ENCODE results near the gene PRTFDC1. TPM values are rescaled to one million over a fixed set of nuclear protein-coding genes. Genes with fewer than 3 reads are reported as not detected.

PRTFDC1 gene
- total and polyA plus RNA-seq, 2 of the 13 experiments (the other 11 are each of a cell fraction or from before 2014, with no cell fraction given), result not detected

DNA sequence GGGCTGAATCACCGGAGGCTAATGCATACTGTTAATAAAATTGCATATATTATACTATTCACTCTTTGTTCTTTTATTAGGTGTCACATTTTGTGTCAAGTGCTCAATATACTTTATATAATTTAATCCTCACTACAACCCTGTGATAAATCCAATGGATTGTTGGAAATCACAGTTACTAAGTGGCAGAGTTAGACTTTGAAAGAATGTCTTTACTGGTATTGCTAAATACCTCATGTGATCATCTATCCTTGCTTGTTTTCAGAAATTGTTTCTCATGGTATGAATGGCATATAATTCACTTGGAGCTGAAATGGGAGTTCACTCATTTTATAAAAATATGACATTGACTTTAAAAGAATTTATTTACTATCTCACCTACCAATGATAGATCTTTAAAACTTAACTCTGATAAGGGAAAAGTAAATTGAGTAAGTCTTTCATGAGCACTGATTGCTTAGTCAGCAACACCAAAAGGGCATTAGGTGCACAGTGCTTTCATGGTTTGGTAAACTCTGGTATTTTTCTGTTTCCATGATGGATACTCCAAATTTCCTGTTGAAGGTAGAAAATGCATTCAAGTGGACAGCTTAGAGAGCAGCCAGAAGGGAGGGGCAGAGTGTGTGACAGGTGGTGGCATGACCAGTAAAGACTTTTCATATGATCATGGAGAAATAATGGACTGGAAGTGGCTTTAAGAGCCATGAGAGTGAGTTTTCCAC lies 41.0 kb upstream of the PRTFDC1 start:
- Histone ChIP-seq H3K4me3 (replicated peaks in 1 of 3; ENCODE audit: insufficient read depth in 1 of 3, low read depth in 2 of 3, low read length in 3 of 3) (no peak overlapping the region), H3K36me3 (replicated peaks in 1 of 2; ENCODE audit: control insufficient read depth in 1 of 2, insufficient read depth in 2 of 2, low read length in 2 of 2) (no peaks in the 10 kb centered on the region), H3K9me3 (ENCODE audit: low read length) (no peaks in the 10 kb centered on the region), H3K9ac (ENCODE audit: insufficient read depth, low read depth, low read length) (no peak overlapping the region), H3K4me1 (ENCODE audit: insufficient read depth, low read length) (no peaks in the 10 kb centered on the region), H3K79me2 (ENCODE audit: insufficient read depth, low read length) (no peaks in the 10 kb centered on the region), H3K27ac (ENCODE audit: extremely low read length, insufficient read depth, low read length) (no peak overlapping the region), H2AFZ (ENCODE audit: low read length) (no peak overlapping the region), H4K20me1 (ENCODE audit: insufficient read depth, low read length) (no peaks in the 10 kb centered on the region), H3K27me3 (ENCODE audit: control insufficient read depth in 1 of 2, insufficient read depth in 2 of 2, low read length in 2 of 2) (peaks cover 0 to 1% of the 10 kb centered on the region in 2 experiments; a peak in 3 of 5 replicates), H3K4me2 (ENCODE audit: low read depth, low read length) (no peak overlapping the region)
- FAIRE-seq, result no peak
- ChIA-PET POLR2A (no interaction called here), CTCF (ENCODE audit: low intra/inter-chr PET ratio, low total read pairs) (no interaction called here)
- intact Hi-C loops (cut with micrococcal nuclease; ENCODE audit: unreplicated experiment) (loop anchor here (5.0 kb wide), 1 partner anchor 351 kb away; no protein-coding TSS in a partner anchor), in situ Hi-C loops (cut with HindIII; ENCODE audit: extremely low pct_ligation_motif_present, low pct_unique_long_range_greater_than_20kb) (loop anchor here (25.0 kb wide), 1 partner anchor 356 kb away; no protein-coding TSS in a partner anchor)
- no peak for ATAC-seq
- no peak for DNase-seq (ENCODE audit: low spot score)
- no peak for TF ChIP-seq ZNF230 (CRISPR knock-in tag; IDR thresholded peaks at IDR 0.05)
- peak; percentile 71 for TF ChIP-seq MAFF (IDR thresholded peaks at IDR 0.05; ENCODE audit: low read depth, low read length)
- peak; percentile 69 to 82 for TF ChIP-seq MAFK (conservative IDR thresholded peaks at IDR 0.05 in 1 of 2, IDR thresholded peaks at IDR 0.05 in 1 of 2; ENCODE audit: low read length in 2 of 2)
- BruUV-seq (replicated peaks), result no TSS peak
- 49% methylated on average over 1 of the region's 1 CpG for WGBS (ENCODE audit: low lambda C conversion rate)

DNA sequence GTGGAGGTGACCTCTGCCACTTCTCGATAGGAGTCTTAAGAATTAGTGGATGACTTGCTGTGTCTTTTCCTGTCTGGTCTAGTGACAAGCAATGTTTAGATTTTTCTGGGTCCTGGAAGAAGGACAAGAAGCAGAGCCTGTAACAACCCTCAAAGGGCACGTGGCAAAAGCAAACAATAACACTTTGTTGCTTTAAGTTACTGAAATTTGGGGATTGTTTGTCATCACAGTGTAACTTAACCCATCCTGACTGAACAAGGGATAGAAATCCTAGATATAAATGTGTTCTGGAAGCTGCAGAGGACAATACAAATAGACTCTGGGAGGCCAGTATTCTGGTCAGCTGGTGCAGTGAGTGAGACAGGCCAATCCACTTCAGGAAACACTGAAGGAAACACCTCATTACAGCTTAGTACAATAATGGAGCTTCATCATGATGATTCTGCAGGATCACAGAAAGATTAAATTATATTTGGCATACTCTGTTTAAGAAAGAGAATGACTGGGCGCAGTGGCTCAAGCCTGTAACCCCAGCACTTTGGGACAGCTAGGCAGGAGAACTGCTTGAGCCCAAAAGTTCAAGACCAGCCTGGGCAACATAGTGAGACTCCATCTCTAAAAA lies 40.2 kb upstream of the PRTFDC1 start:
- Histone ChIP-seq H3K9me3 (ENCODE audit: low read length) (no peaks in the 10 kb centered on the region), H3K79me2 (ENCODE audit: insufficient read depth, low read length) (no peaks in the 10 kb centered on the region), H4K20me1 (ENCODE audit: insufficient read depth, low read length) (no peaks in the 10 kb centered on the region), H3K4me1 (ENCODE audit: insufficient read depth, low read length) (no peaks in the 10 kb centered on the region), H3K9ac (ENCODE audit: insufficient read depth, low read depth, low read length) (no peak overlapping the region), H3K4me3 (replicated peaks in 1 of 3; ENCODE audit: insufficient read depth in 1 of 3, low read depth in 2 of 3, low read length in 3 of 3) (no peak overlapping the region), H3K4me2 (ENCODE audit: low read depth, low read length) (no peak overlapping the region), H3K27me3 (ENCODE audit: control insufficient read depth in 1 of 2, insufficient read depth in 2 of 2, low read length in 2 of 2) (peaks cover 0 to 1% of the 10 kb centered on the region in 2 experiments; a peak in 4 of 5 replicates), H2AFZ (ENCODE audit: low read length) (no peak overlapping the region), H3K36me3 (replicated peaks in 1 of 2; ENCODE audit: control insufficient read depth in 1 of 2, insufficient read depth in 2 of 2, low read length in 2 of 2) (no peaks in the 10 kb centered on the region), H3K27ac (ENCODE audit: extremely low read length, insufficient read depth, low read length) (no peak overlapping the region)
- CTCF ChIA-PET (ENCODE audit: low intra/inter-chr PET ratio, low total read pairs), result no interaction called here
- in situ Hi-C loops (cut with HindIII; ENCODE audit: extremely low pct_ligation_motif_present, low pct_unique_long_range_greater_than_20kb) (loop anchor here (25.0 kb wide), 1 partner anchor 355 kb away; no protein-coding TSS in a partner anchor), intact Hi-C loops (cut with micrococcal nuclease; ENCODE audit: unreplicated experiment) (loop anchor here (5.0 kb wide), 1 partner anchor 350 kb away; no protein-coding TSS in a partner anchor)
- POLR2A ChIA-PET, result no interaction called here
- DNase-seq (ENCODE audit: low spot score) (no peak), ATAC-seq (no peak), FAIRE-seq (no peak)
- TF ChIP-seq, protein P1, sequence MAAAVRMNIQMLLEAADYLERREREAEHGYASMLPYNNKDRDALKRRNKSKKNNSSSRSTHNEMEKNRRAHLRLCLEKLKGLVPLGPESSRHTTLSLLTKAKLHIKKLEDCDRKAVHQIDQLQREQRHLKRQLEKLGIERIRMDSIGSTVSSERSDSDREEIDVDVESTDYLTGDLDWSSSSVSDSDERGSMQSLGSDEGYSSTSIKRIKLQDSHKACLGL (CRISPR knock-in tag; IDR thresholded peaks at IDR 0.05), result no peak
- TF ChIP-seq ZNF12 (CRISPR knock-in tag; IDR thresholded peaks at IDR 0.05) (peak; percentile 92), RFXAP (CRISPR knock-in tag; IDR thresholded peaks at IDR 0.05; ENCODE audit: borderline replicate concordance) (no peak), HNRNPUL1 (IDR thresholded peaks at IDR 0.05; ENCODE audit: low read depth, low read length) (no peak), KLF16 (CRISPR knock-in tag; IDR thresholded peaks at IDR 0.05) (no peak)
- BruUV-seq (replicated peaks), result no TSS peak
- WGBS (ENCODE audit: low lambda C conversion rate), result 37% methylated on average over 3 of the region's 3 CpGs
